GM12874 (cell line): ENCODE measurements around the gene TCHP.

Experiments used
- CTCF ChIP-seq: IDR thresholded peaks from 2 replicates; pipeline ENCODE4 v1.5.1; 2011; ENCODE audit warnings: low read depth, mild to moderate bottlenecking, control low read depth, low read length, moderate library complexity; ENCODE audit not compliant: insufficient read depth

The TCHP gene

DNA sequence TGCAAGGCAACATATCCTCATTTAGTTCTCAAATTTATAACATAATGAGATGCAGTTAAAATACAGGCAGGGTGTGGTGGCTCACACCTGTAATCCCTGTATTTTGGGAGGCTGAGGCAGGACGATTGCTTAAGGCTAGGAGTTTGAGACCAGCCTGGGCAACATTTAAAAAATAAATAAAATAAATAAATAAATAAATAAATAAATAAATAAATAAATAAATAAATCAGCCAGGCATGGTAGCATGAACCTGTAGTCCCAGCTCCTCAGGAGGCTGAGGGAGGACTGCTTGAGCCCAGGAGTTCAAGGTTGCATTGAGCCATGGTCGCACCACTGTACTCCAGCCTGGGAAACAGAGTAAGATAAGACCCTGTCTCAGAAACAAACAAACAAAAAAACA is 39.4 kb downstream of the TCHP start:
- TF ChIP-seq CTCF, result no peak

DNA sequence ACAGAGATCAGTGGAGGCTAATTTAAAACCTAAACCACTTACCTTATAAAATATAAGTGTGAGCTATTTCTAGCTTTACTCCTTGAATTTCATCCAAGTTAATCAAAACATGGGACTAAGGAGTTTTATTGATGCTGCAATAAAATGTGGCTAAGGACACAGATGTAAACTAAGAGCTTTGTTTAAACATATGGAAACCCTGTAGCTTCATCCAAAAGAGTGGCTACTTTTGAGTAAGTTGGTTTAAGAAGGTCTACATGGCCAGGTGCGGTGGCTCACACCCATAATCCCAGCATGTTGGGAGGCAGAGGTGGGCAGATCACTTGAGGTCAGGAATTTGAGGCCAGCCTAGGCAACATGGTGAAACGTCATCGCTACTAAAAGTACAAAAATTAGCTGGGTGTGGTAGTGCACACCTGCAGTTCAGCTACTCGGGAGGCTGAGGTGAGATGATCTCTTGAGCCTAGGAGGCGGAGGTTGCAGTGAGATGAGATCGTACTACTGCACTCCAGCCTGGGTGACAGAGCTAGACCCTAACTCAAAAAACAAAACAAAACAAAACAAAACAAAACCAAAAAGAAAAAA is 40.4 kb downstream of the TCHP start:
- TF ChIP-seq CTCF, result no peak

DNA sequence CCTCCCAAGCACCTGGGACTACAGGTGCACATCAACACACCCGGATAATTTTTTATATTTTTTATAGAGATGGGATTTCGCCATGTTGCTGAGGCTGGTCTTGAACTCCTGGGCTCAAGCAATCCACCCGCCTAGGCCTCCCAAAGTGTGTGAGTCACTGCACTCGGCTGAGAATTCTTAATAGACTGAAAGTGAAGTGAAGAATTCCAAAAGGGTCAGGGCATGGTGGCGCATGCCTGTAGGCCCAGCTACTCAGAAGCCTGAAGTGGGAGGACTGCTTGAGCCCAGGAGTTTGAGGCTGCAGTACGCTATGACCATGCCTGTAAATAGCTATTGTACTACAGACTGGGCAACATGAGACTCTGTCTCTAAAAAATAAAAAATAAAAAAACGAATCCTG is 43.7 kb downstream of the TCHP start:
- TF ChIP-seq CTCF, result no peak

GRCh38 chr12:109944561-109945359 is 44.7 kb downstream of the TCHP start:
- no peak for TF ChIP-seq CTCF

GRCh38 chr12:109946505-109946904 is 46.4 kb downstream of the TCHP start:
- TF ChIP-seq CTCF, result no peak

DNA sequence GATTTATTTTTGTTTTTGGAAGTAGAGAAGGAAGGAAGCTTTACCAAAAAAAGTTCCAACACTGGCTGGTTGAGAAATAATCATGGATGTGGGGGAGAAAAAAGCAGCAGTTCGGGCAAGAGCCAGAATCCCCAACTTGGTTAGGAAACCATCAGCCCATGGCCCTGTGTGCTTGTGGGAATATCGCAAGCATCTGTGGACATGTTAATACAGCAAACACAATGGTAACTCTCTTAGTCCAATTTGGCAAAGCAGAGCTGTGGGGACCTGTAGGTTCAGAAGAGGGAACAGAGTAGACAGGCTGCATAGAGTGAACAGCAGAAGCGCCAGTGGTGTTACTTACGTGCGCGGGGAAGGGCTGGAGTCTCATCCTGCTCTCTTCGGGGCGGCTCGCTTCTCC is 46.8 kb downstream of the TCHP start:
- no peak for TF ChIP-seq CTCF

DNA sequence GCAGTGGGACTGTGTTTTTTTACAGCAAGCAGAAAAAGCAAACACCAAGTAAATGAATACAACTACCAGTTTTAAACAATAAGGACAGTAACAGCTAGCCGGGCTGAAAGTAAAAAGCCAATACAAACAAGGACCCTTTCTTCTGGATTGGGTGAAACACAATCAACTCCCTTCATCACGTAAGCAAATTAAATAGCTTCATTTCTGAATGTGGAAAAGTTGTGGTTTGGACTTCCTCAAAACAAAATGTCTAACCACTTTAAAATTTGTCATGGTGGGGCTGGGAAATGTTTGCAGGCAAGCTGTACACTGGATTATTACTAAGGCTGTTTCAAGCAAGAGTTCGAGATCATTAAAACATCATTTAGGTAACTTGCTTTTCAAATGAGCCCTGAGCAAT is 47.4 kb downstream of the TCHP start:
- no peak for TF ChIP-seq CTCF
